Astrocyte (in vitro differentiated cells and primary cell): ENCODE data around the gene TMEM220.

Experiments used
- CTCF ChIP-seq: IDR thresholded peaks from 2 replicates; pipeline ENCODE4 v1.5.1; 2011; ENCODE audit warnings: low read depth, mild to moderate bottlenecking, inconsistent platforms, low read length, moderate library complexity; ENCODE audit not compliant: insufficient read depth
- EZH2 ChIP-seq: IDR thresholded peaks from 2 replicates; pipeline ENCODE4 v1.6.1; 2012; ENCODE audit warnings: mild to moderate bottlenecking, low read length, inconsistent platforms; ENCODE audit not compliant: insufficient read depth

GRCh38 chr17:10668775-10669174, 61.0 kb downstream of the TMEM220 start:
- TF ChIP-seq CTCF: no peak
- TF ChIP-seq EZH2: no peak
